ENCODE data around the gene ADAM12.

DNA sequence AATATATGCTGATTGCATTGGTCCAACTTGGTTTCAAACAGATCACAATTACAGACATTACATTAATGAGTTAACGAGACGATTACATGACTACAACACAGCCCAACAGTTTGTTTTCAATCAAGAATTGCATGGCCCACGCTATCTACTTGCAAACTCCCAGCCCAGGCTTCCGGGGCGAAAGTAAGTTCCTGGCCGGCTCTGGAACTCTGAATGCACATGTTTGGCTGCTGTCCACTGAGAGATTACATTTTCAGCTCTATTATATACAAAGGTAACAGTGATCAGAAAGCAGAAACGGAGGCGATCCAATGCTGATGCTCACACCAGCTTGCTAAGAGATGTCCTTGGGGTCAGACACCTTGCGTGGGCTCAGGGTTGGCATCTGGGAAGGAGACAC lies 285.6 kb downstream of the ADAM12 start:
- TF ChIP-seq CTCF (IDR thresholded peaks at IDR 0.05; ENCODE audit: low read depth, low read length, poor library complexity, severe bottlenecking) (no peak), EZH2phosphoT487 (IDR thresholded peaks at IDR 0.05; ENCODE audit: borderline replicate concordance, low read length) (no peak)

Data from DOHH2 (cell line).